HepG2 (cell line): ENCODE data around the gene BORCS5. TPM values are rescaled to one million over a fixed set of nuclear protein-coding genes. Genes with fewer than 3 reads are reported as not detected.

Source experiments
- ATAC-seq: fragments of 200-7000 bp; cut with Tn5 transposase; 3 replicates; pipeline ENCODE4 v1.9.1; 2020; ENCODE audit warnings: mild to moderate bottlenecking, moderate library complexity
- BruUV-seq: library from RNA; stranded (reverse); fragments of 400-500 nt; replicated peaks from 2 replicates; lab custom pipeline; 2021; lab: Mats Ljungman, UMichigan
- CTCF ChIA-PET: fragments of 300-600 bp; formaldehyde crosslinking; extraction: SDS; loops from one replicate; lab custom pipeline; 2021; ENCODE audit warnings: low total read pairs, inconsistent platforms, low intra/inter-chr PET ratio; lab: Yijun Ruan, JAX
- POLR2A ChIA-PET: fragments of 350-600 bp; sonication (Branson Sonifier 250); formaldehyde crosslinking; loops from one replicate; lab custom pipeline; 2020; ENCODE audit warnings: antibody characterized with exemption, inconsistent platforms; lab: Yijun Ruan, JAX
- DNase-seq: peaks from one replicate; pipeline ENCODE4 v3.0.0-alpha.2; 2015; ENCODE audit warnings: low spot score
- FAIRE-seq: peaks from 3 replicates; lab custom pipeline; 2011; peaks lifted over from hg19 to GRCh38; lab: Jason Lieb, UNC
- H2AFZ ChIP-seq: one replicate; pipeline ENCODE4 v1.6.1; 2011; ENCODE audit warnings: low read length, inconsistent platforms
- H3K27ac ChIP-seq: fragments of 300-600 bp; 3 replicates; pipeline ENCODE4 v1.8.0; 2011; ENCODE audit warnings: mixed run types, mild to moderate bottlenecking, mixed read lengths, low read length, inconsistent platforms; ENCODE audit not compliant: insufficient read depth; ENCODE audit errors: extremely low read length
- H3K27me3 ChIP-seq, 2 experiments: fragments of 200-600 bp in 1 of 2; 2 replicates in 1 of 2; 3 replicates in 1 of 2; pipeline versions ENCODE4 v1.6.0 to v1.8.0; 2011; ENCODE audit warnings: low read length in 2 of 2, mild to moderate bottlenecking in 2 of 2, moderate library complexity in 2 of 2, inconsistent platforms in 1 of 2; ENCODE audit not compliant: insufficient read depth in 2 of 2, control insufficient read depth in 1 of 2
- H3K36me3 ChIP-seq, 2 experiments: fragments of 200-600 bp in 1 of 2; replicated peaks in 1 of 2; 2 replicates in 1 of 2; 3 replicates in 1 of 2; pipeline versions ENCODE4 v1.5.1 to v1.8.0; 2011; ENCODE audit warnings: low read length in 2 of 2, inconsistent platforms in 1 of 2; ENCODE audit not compliant: insufficient read depth in 2 of 2, control insufficient read depth in 1 of 2
- H3K4me1 ChIP-seq: 2 replicates; pipeline ENCODE4 v1.5.1; 2012; ENCODE audit warnings: low read length, inconsistent platforms; ENCODE audit not compliant: insufficient read depth
- H3K4me2 ChIP-seq: 2 replicates; pipeline ENCODE4 v1.6.0; 2011; ENCODE audit warnings: low read depth, low read length, inconsistent platforms
- H3K4me3 ChIP-seq, 3 experiments: fragments of 200-600 bp in 1 of 3; sonication (generic), shearing (Covaris generic) in 1 of 3; replicated peaks in 1 of 3; 2 replicates each; pipeline ENCODE4 v1.5.1; 2011 to 2016; ENCODE audit warnings: low read length in 3 of 3, inconsistent platforms in 2 of 3, low read depth in 2 of 3, mild to moderate bottlenecking in 2 of 3, control low read depth in 1 of 3, mixed read lengths in 1 of 3; ENCODE audit not compliant: insufficient read depth in 1 of 3
- H3K79me2 ChIP-seq: one replicate; pipeline ENCODE4 v1.6.1; 2011; ENCODE audit warnings: low read length, inconsistent platforms; ENCODE audit not compliant: insufficient read depth
- H3K9ac ChIP-seq: 2 replicates; pipeline ENCODE4 v1.6.0; 2011; ENCODE audit warnings: mild to moderate bottlenecking, low read depth, low read length, inconsistent platforms; ENCODE audit not compliant: insufficient read depth
- H3K9me3 ChIP-seq: 2 replicates; pipeline ENCODE4 v1.5.1; 2012; ENCODE audit warnings: mild to moderate bottlenecking, low read length
- H4K20me1 ChIP-seq: 2 replicates; pipeline ENCODE4 v1.6.0; 2011; ENCODE audit warnings: inconsistent platforms, mild to moderate bottlenecking, low read length, moderate library complexity; ENCODE audit not compliant: insufficient read depth
- MAFF ChIP-seq: IDR thresholded peaks from 2 replicates; pipeline ENCODE4 v1.6.1; 2011; ENCODE audit warnings: low read depth, low read length, improper control_type of control experiment
- MAFK ChIP-seq, 2 experiments: IDR thresholded peaks in 1 of 2; conservative IDR thresholded peaks in 1 of 2; 2 replicates each; pipeline ENCODE4 v1.6.1; 2011; ENCODE audit warnings: improper control_type of control experiment in 2 of 2, low read length in 2 of 2
- MIXL1 ChIP-seq: IDR thresholded peaks from 2 replicates; pipeline ENCODE4 v1.6.1; 2016
- WGBS: methylation state at CpG from one replicate; pipeline ENCODE4 v1.1.6; 2017; ENCODE audit warnings: low lambda C conversion rate; 5-methylcytosine and 5-hydroxymethylcytosine counted together
- in situ Hi-C: cut with HindIII; loops from 2 replicates; pipeline ENCODE4 v1.10.0; 2017; ENCODE audit warnings: low pct_unique_long_range_greater_than_20kb; ENCODE audit not compliant: extremely low pct_ligation_motif_present
- intact Hi-C: fragments of 100-400 bp; cut with micrococcal nuclease; formaldehyde crosslinking; loops from one replicate; pipeline ENCODE4 v1.10.0; 2022; ENCODE audit not compliant: unreplicated experiment
- polyA plus RNA-seq, 8 experiments: library from polyadenylated mRNA; depleted of rRNA in 3 of 8; stranded (reverse) in 7 of 8; unstranded in 1 of 8; fragments of >200 nt; fragmentation: Illumina TruSeq in 4 of 8; extraction: Trizol in 4 of 8; gene quantifications; 2 replicates each; pipeline versions ENCODE4 v1.2.1 to v1.2.3, GENCODE V29; 2011 to 2016; ENCODE audit warnings: low read depth in 4 of 8, missing spikeins in 1 of 8, mixed read lengths in 1 of 8; ENCODE audit not compliant: insufficient read depth in 1 of 8
- total RNA-seq, 5 experiments: library from RNA; depleted of rRNA; stranded (reverse); fragments of >200 nt; fragmentation: Illumina TruSeq; extraction: Trizol; gene quantifications; 2 replicates each; pipeline ENCODE4 v1.2.3, GENCODE V29; 2016; ENCODE audit warnings: low read depth in 1 of 5
- TF ChIP-seq, protein P1 (sequence below): sonication (generic); formaldehyde crosslinking; IDR thresholded peaks from 2 replicates; pipeline ENCODE4 v1.4.0; 2020; ENCODE audit warnings: missing genetic modification reagents
- TF ChIP-seq, protein P2 (sequence below): IDR thresholded peaks from 2 replicates; pipeline ENCODE4 v1.6.1; 2012; ENCODE audit warnings: inconsistent platforms
- TF ChIP-seq, protein P3 (sequence below): sonication (generic); formaldehyde crosslinking; IDR thresholded peaks from 2 replicates; pipeline ENCODE4 v1.4.0; 2020; ENCODE audit warnings: missing genetic modification reagents, borderline replicate concordance
- TF ChIP-seq, protein P4 (sequence below): sonication (generic); formaldehyde crosslinking; conservative IDR thresholded peaks from 2 replicates; pipeline ENCODE4 v1.8.0; 2022; ENCODE audit warnings: mild to moderate bottlenecking, moderate library complexity, missing genetic modification reagents

The BORCS5 gene
- total and polyA plus RNA-seq, 2 of the 13 experiments (the other 11 are each of a cell fraction or from before 2014, with no cell fraction given): 3.9 to 4.7 TPM

DNA sequence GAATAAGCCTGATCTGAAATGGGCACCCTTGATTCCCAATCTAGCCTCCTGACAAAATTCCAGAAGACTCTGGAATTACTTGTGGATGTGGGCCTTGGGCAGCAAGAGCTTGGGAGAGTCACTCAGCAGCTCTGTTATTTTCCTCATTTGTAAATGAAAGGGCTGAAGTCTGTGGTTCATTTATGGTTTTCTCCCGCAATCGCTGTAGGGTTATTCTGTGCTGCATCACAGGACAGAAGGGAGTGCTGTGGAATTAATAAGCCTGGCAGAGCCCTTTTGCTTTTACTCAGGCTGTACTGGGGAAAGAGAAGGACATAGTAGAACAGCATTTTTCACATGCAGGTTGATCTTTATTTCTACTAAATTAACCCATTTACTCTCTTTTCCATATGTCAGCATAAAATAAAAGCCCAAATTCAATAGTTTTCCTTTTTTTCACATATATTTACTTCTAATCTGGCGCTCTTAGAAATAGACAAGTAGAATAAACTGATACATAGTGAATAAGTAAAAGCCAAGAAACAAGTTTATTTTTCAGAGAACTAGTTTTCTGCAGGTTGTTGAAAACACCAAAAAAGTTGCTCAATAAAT lies 156.6 kb downstream of the BORCS5 start:
- over 99% methylated on average over 3 of the region's 3 CpGs for WGBS
- Histone ChIP-seq H4K20me1 (no peaks in the 10 kb centered on the region), H3K4me3 (no peak overlapping the region), H3K4me2 (no peak overlapping the region), H3K36me3 (peaks cover 17 to 76% of the 10 kb centered on the region in 2 experiments), H3K9ac (no peak overlapping the region), H3K4me1 (peaks cover 1% of the 10 kb centered on the region; the same call in 1 of the 2 replicates)
- FAIRE-seq: no peak
- in situ Hi-C loops: no loop called here
- ChIA-PET POLR2A (no interaction called here), CTCF (no interaction called here)
- no peak for ATAC-seq
- TF ChIP-seq, protein P1, sequence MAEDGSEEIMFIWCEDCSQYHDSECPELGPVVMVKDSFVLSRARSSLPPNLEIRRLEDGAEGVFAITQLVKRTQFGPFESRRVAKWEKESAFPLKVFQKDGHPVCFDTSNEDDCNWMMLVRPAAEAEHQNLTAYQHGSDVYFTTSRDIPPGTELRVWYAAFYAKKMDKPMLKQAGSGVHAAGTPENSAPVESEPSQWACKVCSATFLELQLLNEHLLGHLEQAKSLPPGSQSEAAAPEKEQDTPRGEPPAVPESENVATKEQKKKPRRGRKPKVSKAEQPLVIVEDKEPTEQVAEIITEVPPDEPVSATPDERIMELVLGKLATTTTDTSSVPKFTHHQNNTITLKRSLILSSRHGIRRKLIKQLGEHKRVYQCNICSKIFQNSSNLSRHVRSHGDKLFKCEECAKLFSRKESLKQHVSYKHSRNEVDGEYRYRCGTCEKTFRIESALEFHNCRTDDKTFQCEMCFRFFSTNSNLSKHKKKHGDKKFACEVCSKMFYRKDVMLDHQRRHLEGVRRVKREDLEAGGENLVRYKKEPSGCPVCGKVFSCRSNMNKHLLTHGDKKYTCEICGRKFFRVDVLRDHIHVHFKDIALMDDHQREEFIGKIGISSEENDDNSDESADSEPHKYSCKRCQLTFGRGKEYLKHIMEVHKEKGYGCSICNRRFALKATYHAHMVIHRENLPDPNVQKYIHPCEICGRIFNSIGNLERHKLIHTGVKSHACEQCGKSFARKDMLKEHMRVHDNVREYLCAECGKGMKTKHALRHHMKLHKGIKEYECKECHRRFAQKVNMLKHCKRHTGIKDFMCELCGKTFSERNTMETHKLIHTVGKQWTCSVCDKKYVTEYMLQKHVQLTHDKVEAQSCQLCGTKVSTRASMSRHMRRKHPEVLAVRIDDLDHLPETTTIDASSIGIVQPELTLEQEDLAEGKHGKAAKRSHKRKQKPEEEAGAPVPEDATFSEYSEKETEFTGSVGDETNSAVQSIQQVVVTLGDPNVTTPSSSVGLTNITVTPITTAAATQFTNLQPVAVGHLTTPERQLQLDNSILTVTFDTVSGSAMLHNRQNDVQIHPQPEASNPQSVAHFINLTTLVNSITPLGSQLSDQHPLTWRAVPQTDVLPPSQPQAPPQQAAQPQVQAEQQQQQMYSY (CRISPR knock-in tag): no peak
- TF ChIP-seq MAFK (conservative IDR thresholded peaks at IDR 0.05 in 1 of 2, IDR thresholded peaks at IDR 0.05 in 1 of 2; ENCODE audit: low read length in 2 of 2) (peak; percentile 69 to 87; a peak in 3 of 4 replicates), MIXL1 (CRISPR knock-in tag) (no peak), MAFF (peak; percentile 74)
- TF ChIP-seq, protein P2, sequence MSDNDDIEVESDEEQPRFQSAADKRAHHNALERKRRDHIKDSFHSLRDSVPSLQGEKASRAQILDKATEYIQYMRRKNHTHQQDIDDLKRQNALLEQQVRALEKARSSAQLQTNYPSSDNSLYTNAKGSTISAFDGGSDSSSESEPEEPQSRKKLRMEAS: no peak
- TF ChIP-seq, protein P3, sequence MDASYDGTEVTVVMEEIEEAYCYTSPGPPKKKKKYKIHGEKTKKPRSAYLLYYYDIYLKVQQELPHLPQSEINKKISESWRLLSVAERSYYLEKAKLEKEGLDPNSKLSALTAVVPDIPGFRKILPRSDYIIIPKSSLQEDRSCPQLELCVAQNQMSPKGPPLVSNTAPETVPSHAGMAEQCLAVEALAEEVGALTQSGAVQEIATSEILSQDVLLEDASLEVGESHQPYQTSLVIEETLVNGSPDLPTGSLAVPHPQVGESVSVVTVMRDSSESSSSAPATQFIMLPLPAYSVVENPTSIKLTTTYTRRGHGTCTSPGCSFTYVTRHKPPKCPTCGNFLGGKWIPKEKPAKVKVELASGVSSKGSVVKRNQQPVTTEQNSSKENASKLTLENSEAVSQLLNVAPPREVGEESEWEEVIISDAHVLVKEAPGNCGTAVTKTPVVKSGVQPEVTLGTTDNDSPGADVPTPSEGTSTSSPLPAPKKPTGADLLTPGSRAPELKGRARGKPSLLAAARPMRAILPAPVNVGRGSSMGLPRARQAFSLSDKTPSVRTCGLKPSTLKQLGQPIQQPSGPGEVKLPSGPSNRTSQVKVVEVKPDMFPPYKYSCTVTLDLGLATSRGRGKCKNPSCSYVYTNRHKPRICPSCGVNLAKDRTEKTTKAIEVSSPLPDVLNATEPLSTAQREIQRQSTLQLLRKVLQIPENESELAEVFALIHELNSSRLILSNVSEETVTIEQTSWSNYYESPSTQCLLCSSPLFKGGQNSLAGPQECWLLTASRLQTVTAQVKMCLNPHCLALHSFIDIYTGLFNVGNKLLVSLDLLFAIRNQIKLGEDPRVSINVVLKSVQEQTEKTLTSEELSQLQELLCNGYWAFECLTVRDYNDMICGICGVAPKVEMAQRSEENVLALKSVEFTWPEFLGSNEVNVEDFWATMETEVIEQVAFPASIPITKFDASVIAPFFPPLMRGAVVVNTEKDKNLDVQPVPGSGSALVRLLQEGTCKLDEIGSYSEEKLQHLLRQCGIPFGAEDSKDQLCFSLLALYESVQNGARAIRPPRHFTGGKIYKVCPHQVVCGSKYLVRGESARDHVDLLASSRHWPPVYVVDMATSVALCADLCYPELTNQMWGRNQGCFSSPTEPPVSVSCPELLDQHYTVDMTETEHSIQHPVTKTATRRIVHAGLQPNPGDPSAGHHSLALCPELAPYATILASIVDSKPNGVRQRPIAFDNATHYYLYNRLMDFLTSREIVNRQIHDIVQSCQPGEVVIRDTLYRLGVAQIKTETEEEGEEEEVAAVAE (CRISPR knock-in tag): no peak
- TF ChIP-seq, protein P4, sequence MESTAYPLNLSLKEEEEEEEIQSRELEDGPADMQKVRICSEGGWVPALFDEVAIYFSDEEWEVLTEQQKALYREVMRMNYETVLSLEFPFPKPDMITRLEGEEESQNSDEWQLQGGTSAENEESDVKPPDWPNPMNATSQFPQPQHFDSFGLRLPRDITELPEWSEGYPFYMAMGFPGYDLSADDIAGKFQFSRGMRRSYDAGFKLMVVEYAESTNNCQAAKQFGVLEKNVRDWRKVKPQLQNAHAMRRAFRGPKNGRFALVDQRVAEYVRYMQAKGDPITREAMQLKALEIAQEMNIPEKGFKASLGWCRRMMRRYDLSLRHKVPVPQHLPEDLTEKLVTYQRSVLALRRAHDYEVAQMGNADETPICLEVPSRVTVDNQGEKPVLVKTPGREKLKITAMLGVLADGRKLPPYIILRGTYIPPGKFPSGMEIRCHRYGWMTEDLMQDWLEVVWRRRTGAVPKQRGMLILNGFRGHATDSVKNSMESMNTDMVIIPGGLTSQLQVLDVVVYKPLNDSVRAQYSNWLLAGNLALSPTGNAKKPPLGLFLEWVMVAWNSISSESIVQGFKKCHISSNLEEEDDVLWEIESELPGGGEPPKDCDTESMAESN: no peak
- TF ChIP-seq, all 625 proteins: peak for 2
- no peak overlapping the region for H2AFZ ChIP-seq
- DNase-seq: no peak
- H3K27me3 ChIP-seq: no peaks in the 10 kb centered on the region
- H3K9me3 ChIP-seq: no peaks in the 10 kb centered on the region
- no peak overlapping the region for H3K27ac ChIP-seq
- H3K79me2 ChIP-seq: peaks cover 71% of the 10 kb centered on the region
- intact Hi-C loops: no loop called here
- no TSS peak for BruUV-seq
